RWPE1 (cell line): ENCODE data around the gene CDH13.

Experiments
- CTCF ChIA-PET: fragments of 350-600 bp; sonication (Branson Sonifier 250); formaldehyde crosslinking; extraction: SDS; loops from one replicate; lab custom pipeline; 2021; lab: Yijun Ruan, JAX
- POLR2A ChIA-PET: fragments of 400-600 bp; formaldehyde crosslinking; extraction: SDS; loops from one replicate; lab custom pipeline; 2020; ENCODE audit warnings: antibody characterized with exemption; ENCODE audit not compliant: low non-redundant PET; lab: Yijun Ruan, JAX
- DNase-seq: peaks from one replicate; pipeline ENCODE4 v3.0.0; 2012; ENCODE audit warnings: low spot score
- H3K27ac ChIP-seq: fragments of 450-650 bp; 2 replicates; pipeline ENCODE4 v1.5.1; 2017
- TF ChIP-seq, protein P1 (sequence below): fragments of 450-650 bp; conservative IDR thresholded peaks from 2 replicates; pipeline ENCODE4 v1.5.1; 2017; ENCODE audit warnings: low read depth, mild to moderate bottlenecking

CDH13 gene

DNA sequence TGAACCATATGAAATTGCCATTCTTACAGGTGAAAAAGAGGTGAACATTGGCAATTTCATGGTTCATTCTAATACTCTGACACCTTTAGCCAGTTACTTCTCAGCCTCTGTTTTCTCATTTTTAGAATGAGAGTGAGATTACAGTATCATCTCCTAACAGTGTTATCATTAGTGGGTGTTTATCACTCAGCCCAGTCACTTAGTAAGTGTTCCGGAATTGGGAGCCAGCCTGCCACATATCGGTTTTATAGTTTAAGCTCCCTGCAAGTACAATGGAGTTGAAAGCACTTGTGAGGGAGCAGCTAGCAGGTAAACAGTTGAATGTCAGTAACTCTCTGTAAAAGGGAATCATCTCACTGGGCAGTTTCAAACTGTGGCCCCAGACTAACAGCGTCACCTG, 597.9 kb downstream of the CDH13 start:
- ChIA-PET CTCF (interaction anchor here (0.7 kb wide), 1 partner anchor 1205 kb away, joined by 3 read pairs; no protein-coding TSS in a partner anchor), POLR2A (no interaction called here)
- DNase-seq = no peak
- TF ChIP-seq, protein P1, sequence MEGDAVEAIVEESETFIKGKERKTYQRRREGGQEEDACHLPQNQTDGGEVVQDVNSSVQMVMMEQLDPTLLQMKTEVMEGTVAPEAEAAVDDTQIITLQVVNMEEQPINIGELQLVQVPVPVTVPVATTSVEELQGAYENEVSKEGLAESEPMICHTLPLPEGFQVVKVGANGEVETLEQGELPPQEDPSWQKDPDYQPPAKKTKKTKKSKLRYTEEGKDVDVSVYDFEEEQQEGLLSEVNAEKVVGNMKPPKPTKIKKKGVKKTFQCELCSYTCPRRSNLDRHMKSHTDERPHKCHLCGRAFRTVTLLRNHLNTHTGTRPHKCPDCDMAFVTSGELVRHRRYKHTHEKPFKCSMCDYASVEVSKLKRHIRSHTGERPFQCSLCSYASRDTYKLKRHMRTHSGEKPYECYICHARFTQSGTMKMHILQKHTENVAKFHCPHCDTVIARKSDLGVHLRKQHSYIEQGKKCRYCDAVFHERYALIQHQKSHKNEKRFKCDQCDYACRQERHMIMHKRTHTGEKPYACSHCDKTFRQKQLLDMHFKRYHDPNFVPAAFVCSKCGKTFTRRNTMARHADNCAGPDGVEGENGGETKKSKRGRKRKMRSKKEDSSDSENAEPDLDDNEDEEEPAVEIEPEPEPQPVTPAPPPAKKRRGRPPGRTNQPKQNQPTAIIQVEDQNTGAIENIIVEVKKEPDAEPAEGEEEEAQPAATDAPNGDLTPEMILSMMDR = no peak
- no peak overlapping the region for H3K27ac ChIP-seq

- TF ChIP-seq, protein P1 = no peak
- ChIA-PET POLR2A (no interaction called here), CTCF (interaction anchor here (1.1 kb wide), 1 partner anchor 174 kb away, joined by 4 read pairs; no protein-coding TSS in a partner anchor)
- no peak for DNase-seq
- H3K27ac ChIP-seq = no peak overlapping the region
Observed at GRCh38 chr16:83227336-83227735, 600.6 kb downstream of the CDH13 start.

DNA sequence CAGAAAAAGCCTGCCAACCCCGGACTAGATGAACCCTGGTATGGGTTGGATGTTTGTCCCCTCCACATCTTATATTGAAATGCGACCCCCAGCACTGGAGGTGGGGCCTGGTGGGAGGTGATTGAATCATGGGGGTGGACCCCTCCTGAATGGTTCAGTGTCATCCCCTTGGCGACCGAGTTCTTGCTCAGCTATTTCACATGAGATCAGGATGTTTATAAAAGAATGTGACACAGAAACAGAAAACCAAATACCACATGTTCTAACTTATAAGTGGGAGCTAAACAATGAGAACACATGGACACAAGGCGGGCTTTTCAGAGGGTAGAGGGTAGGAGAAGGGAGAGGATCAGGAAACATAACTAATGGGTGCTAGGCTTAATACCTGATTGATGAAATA, 605.0 kb downstream of the CDH13 start:
- ChIA-PET CTCF (no interaction called here), POLR2A (no interaction called here)
- DNase-seq = no peak
- TF ChIP-seq, protein P1 = no peak
- H3K27ac ChIP-seq = no peak overlapping the region

DNA sequence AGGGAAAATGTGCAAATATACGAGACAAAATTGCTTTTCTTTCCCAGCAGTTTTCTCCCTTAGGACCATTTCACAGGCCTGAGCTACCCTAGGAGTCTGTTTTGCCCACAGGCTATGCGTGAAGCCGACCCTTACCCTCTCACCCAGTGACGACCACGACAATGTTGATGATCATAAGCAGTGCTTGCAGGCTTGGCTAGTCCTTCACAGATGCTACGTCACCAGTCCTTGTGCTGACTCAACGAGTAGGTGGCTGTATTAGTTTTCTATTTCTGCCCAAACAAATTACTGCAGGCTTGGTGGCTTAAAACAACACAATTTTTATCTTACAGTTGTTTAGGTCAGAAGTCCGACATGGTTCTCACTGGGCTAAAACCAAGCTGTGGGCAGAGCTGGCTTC, 606.4 kb downstream of the CDH13 start:
- POLR2A ChIA-PET = interaction anchor here (0.6 kb wide), 1 partner anchor 343 kb away, joined by 3 read pairs; no protein-coding TSS in a partner anchor
- DNase-seq = no peak
- CTCF ChIA-PET = interaction anchor here (0.6 kb wide), 1 partner anchor 52 kb away, joined by 4 read pairs; no protein-coding TSS in a partner anchor
- TF ChIP-seq, protein P1 = no peak
- no peak overlapping the region for H3K27ac ChIP-seq

DNA sequence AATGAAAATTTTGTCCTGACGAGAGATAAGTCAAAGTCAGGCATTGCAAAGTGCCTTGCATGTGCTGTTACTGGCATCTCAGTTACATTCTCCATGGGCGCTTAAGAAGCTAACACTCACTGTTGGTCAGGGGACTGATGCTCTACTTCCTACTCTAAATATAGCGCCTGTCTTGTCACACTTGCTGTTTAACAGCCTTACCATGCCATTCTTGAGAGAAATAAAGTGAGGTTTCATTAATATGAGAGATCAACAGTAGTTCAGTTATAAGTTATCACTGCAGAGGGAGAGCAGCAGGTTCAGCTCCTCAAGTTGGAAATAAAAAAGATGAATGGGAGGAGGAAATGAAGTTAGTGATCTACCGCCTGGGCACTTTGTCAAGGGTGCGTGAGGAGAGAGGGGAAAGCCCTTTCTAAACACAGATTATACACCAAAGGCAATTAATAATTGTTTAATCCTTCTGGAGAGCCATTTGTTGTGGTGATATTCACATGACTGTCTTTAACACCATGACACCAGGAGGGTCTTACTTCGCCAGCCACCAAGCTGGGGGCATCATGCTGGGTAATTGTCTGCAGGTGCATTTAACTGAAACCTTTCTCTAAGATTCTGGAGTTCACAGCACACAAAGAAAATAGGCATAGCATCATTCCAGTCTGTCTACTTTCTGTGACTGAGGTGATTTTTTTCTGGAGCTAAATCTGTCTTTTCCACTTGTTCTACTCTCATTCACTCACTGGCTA, 612.4 kb downstream of the CDH13 start:
- TF ChIP-seq, protein P1 = no peak
- CTCF ChIA-PET = interaction anchor here (0.7 kb wide), 1 partner anchor 596 kb away, joined by 3 read pairs; no protein-coding TSS in a partner anchor
- no peak for DNase-seq
- no peak overlapping the region for H3K27ac ChIP-seq
- POLR2A ChIA-PET = no interaction called here

GRCh38 chr16:83244057-83244456, 617.3 kb downstream of the CDH13 start:
- DNase-seq = no peak
- TF ChIP-seq, protein P1 = no peak
- ChIA-PET CTCF (no interaction called here), POLR2A (no interaction called here)
- H3K27ac ChIP-seq = no peak overlapping the region
